Measurements from ENCODE around the gene SPATS2L.

The SPATS2L gene

GRCh38 chr2:200351815-200352214, 45.3 kb downstream of the SPATS2L start:
- DNase-seq: no peak

GRCh38 chr2:200352636-200353035, 46.1 kb downstream of the SPATS2L start:
- DNase-seq: no peak

- DNase-seq: no peak
Measured at GRCh38 chr2:200353120-200353519, 46.6 kb downstream of the SPATS2L start.

- DNase-seq: no peak
Measured at GRCh38 chr2:200353874-200354273, 47.4 kb downstream of the SPATS2L start.

GRCh38 chr2:200354833-200355751, 48.6 kb downstream of the SPATS2L start:
- DNase-seq: no peak

- DNase-seq: no peak
Measured at GRCh38 chr2:200356321-200356720, 49.8 kb downstream of the SPATS2L start.

GRCh38 chr2:200356857-200357384, 50.4 kb downstream of the SPATS2L start:
- no peak for DNase-seq

GRCh38 chr2:200357845-200358244, 51.4 kb downstream of the SPATS2L start:
- DNase-seq: no peak

- DNase-seq: no peak
Measured at GRCh38 chr2:200359552-200359951, 53.1 kb downstream of the SPATS2L start.

- DNase-seq: no peak
Measured at GRCh38 chr2:200360364-200360763, 53.9 kb downstream of the SPATS2L start.

GRCh38 chr2:200362202-200362917, 55.9 kb downstream of the SPATS2L start:
- DNase-seq: no peak

GRCh38 chr2:200363279-200363678, 56.8 kb downstream of the SPATS2L start:
- DNase-seq: no peak

- no peak for DNase-seq
Measured at GRCh38 chr2:200364142-200364541, 57.6 kb downstream of the SPATS2L start.

GRCh38 chr2:200364620-200365019, 58.1 kb downstream of the SPATS2L start:
- DNase-seq: no peak

GRCh38 chr2:200365209-200365608, 58.7 kb downstream of the SPATS2L start:
- no peak for DNase-seq

GRCh38 chr2:200367155-200367554, 60.7 kb downstream of the SPATS2L start:
- no peak for DNase-seq

- no peak for DNase-seq
Measured at GRCh38 chr2:200369886-200370285, 63.4 kb downstream of the SPATS2L start.

- no peak for DNase-seq
Measured at GRCh38 chr2:200373231-200373630, 66.7 kb downstream of the SPATS2L start.

GRCh38 chr2:200373973-200374416, 67.5 kb downstream of the SPATS2L start:
- DNase-seq: peak; percentile 34 to 46

GRCh38 chr2:200376513-200377354, 70.2 kb downstream of the SPATS2L start:
- no peak for DNase-seq

- DNase-seq: no peak
Measured at GRCh38 chr2:200377355-200378336, 71.2 kb downstream of the SPATS2L start.

All from activated CD4-positive, alpha-beta T cell treated with anti-CD3 and anti-CD28 coated beads for 4 hours (primary cell).